ENCODE results near the gene ARMH4.

DNA sequence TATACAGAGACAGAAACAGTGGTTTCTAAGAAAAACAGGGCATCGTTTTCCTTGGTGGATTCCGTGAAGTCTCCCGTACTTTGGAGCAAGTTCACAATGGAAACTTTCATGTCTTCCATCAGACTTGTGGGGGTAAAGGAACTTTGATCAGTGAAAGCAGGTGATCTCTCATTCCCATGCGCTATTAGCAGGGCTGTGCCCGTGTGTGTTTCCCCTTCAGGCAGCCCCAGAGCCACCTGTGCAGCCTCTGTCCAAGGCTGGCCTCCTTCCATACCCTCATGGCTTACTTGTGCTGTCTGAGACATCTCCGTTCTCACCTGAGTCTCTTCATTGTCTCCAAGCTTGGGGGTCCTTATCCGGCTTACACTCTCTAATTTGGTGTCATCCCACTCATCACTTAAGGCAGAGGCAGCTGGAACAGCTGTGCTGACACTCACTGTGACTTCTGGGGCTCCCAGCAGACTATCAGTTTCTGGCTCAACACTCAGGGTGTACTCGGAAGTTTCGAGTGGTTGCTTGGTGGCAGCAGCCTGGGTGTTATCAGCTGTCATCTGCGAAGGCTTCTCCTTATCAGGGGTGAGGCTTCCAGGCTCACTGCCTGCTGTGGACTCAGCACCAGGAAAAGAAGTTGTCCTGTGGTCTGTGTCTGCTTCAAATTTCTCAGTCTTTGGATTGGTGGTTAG is 13.8 kb downstream of the ARMH4 start:
- TF ChIP-seq POLR2AphosphoS5 (IDR thresholded peaks at IDR 0.05; ENCODE audit: low read depth, low read length) (no peak), TAF1 (IDR thresholded peaks at IDR 0.05; ENCODE audit: borderline replicate concordance, insufficient read depth, low read length) (no peak)
